ENCODE results near the gene TP73. TPM values are rescaled to one million over a fixed set of nuclear protein-coding genes. Genes with fewer than 3 reads are reported as not detected.

Gene TP73
- total RNA-seq, 1 experiment from 2014 or later, result 2.6 TPM

DNA sequence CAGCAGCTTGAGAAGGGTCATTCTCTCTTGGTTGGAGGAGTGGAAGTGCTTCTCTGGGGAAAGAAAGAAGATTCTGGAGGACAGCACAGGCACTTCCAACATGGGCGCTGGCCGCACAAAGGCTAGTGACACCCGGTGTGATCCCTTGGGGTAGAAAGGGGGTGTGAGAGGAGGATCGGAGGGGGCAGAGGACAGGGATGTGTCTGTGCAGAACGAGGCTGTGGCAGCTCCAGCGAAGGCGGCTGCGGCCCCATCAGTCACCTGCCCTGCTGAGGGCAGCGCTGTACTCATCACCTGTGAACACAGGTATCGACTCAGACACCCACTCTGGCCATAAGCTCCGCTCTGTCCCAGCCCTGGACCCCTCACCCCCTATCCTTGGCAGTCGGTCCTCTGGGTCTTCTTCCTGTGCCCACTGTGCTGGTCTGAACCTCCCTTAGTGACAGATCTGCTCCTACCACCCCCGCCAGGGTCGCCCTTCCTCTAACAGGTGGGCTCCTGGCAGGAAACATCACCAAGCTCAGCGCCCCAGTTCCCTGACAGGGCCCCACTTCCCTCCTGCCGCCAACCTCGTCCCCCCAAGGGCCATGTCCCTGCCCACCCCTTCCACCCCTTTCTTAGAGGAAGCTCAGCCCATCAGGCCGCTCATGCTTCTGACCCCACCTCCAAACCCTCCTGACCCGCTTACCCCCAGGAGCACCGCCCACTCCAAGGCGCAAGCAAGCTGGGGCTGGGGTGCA, 20.1 kb downstream of the TP73 start:
- no peaks in the 10 kb centered on the region for H3K9me3 ChIP-seq (ENCODE audit: low read length)
- intact Hi-C loops (cut with micrococcal nuclease), result no loop called here
- ChIA-PET POLR2A (ENCODE audit: unreplicated experiment) (no interaction called here), CTCF (no interaction called here)
- no peaks in the 10 kb centered on the region for H4K20me1 ChIP-seq (ENCODE audit: low read length)
- H3K79me2 ChIP-seq (ENCODE audit: low read length), result no peaks in the 10 kb centered on the region
- ATAC-seq, result no peak
- peaks cover 14% of the 10 kb centered on the region for H3K4me1 ChIP-seq (ENCODE audit: insufficient read depth, low read length)
- H3K9me2 ChIP-seq (replicated peaks; ENCODE audit: low read length), result no peaks in the 10 kb centered on the region
- H3K4me2 ChIP-seq (ENCODE audit: low read length), result no peak overlapping the region
- H3K36me3 ChIP-seq (ENCODE audit: low read depth, low read length), result no peaks in the 10 kb centered on the region
- H3F3A ChIP-seq (ENCODE audit: low read length, unreplicated experiment), result no peaks in the 10 kb centered on the region
- H2AFZ ChIP-seq (ENCODE audit: low read length), result no peak overlapping the region
- no peak for DNase-seq
- no peak overlapping the region for H3K9ac ChIP-seq (ENCODE audit: low read length)
- TF ChIP-seq, protein P1, sequence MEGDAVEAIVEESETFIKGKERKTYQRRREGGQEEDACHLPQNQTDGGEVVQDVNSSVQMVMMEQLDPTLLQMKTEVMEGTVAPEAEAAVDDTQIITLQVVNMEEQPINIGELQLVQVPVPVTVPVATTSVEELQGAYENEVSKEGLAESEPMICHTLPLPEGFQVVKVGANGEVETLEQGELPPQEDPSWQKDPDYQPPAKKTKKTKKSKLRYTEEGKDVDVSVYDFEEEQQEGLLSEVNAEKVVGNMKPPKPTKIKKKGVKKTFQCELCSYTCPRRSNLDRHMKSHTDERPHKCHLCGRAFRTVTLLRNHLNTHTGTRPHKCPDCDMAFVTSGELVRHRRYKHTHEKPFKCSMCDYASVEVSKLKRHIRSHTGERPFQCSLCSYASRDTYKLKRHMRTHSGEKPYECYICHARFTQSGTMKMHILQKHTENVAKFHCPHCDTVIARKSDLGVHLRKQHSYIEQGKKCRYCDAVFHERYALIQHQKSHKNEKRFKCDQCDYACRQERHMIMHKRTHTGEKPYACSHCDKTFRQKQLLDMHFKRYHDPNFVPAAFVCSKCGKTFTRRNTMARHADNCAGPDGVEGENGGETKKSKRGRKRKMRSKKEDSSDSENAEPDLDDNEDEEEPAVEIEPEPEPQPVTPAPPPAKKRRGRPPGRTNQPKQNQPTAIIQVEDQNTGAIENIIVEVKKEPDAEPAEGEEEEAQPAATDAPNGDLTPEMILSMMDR (conservative IDR thresholded peaks at IDR 0.05; ENCODE audit: low read depth, low read length), result no peak
- H3K27ac ChIP-seq (ENCODE audit: low read length), result no peak overlapping the region
- H3K27me3 ChIP-seq (ENCODE audit: low read length), result no peaks in the 10 kb centered on the region
- H3K4me3 ChIP-seq (ENCODE audit: low read length), result no peak overlapping the region
- no TSS peak for BruUV-seq (replicated peaks)

GRCh38 chr1:3672971-3673361, 20.6 kb downstream of the TP73 start:
- no peaks in the 10 kb centered on the region for H3K79me2 ChIP-seq (ENCODE audit: low read length)
- no peaks in the 10 kb centered on the region for H3F3A ChIP-seq (ENCODE audit: low read length, unreplicated experiment)
- TF ChIP-seq, protein P1 (conservative IDR thresholded peaks at IDR 0.05; ENCODE audit: low read depth, low read length), result no peak
- no peak for TF ChIP-seq EZH2phosphoT487 (IDR thresholded peaks at IDR 0.05; ENCODE audit: borderline replicate concordance, low read length)
- TF ChIP-seq EZH2 (IDR thresholded peaks at IDR 0.05; ENCODE audit: low read length, unreplicated experiment), result no peak
- ATAC-seq (no peak), DNase-seq (no peak)
- no peaks in the 10 kb centered on the region for H3K9me3 ChIP-seq (ENCODE audit: low read length)
- H3K4me2 ChIP-seq (ENCODE audit: low read length), result no peak overlapping the region
- no peaks in the 10 kb centered on the region for H3K27me3 ChIP-seq (ENCODE audit: low read length)
- no peaks in the 10 kb centered on the region for H3K36me3 ChIP-seq (ENCODE audit: low read depth, low read length)
- ChIA-PET CTCF (no interaction called here), POLR2A (ENCODE audit: unreplicated experiment) (no interaction called here)
- H3K9me2 ChIP-seq (replicated peaks; ENCODE audit: low read length), result no peaks in the 10 kb centered on the region
- no TSS peak for BruUV-seq (replicated peaks)
- H4K20me1 ChIP-seq (ENCODE audit: low read length), result no peaks in the 10 kb centered on the region
- no peak overlapping the region for H3K27ac ChIP-seq (ENCODE audit: low read length)
- H3K4me3 ChIP-seq (ENCODE audit: low read length), result no peak overlapping the region
- no peak overlapping the region for H2AFZ ChIP-seq (ENCODE audit: low read length)
- H3K9ac ChIP-seq (ENCODE audit: low read length), result no peak overlapping the region
- H3K4me1 ChIP-seq (ENCODE audit: insufficient read depth, low read length), result peaks cover 14% of the 10 kb centered on the region
- intact Hi-C loops (cut with micrococcal nuclease), result no loop called here

DNA sequence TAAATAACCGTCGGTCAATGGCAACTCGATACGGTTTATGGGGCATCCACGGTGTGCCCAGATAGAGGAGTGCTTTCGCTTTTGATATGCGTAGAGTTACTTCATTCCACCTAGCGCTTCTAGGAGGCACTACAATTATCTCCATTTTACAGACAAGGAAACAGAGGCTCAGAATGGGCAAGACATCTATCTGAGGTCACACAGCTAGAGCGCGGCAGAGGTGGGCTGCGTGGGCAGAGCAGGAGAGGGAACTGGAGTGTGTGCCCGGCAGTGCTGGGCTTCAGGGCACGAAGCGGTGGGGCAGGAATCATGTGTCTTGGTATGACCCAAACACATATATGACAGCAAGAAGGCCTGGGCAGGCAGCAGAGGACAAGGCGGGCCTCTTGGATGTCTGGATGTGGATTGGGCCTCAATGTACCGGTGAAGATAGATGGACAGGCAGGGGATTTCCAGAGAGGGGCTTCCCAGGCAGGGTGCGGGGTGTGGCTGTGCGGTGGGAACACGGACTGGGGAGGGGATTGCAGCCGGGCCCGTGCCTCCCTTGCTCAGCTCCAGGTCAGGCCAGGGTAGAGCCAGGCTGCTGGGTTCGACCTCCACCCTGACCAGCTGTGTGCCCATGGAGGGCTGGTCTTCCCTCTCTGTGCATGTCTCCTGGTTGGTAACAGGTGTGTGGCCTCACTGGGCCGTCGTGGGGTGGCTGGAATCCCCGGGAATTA, 21.2 kb downstream of the TP73 start:
- H3F3A ChIP-seq (ENCODE audit: low read length, unreplicated experiment), result no peaks in the 10 kb centered on the region
- intact Hi-C loops (cut with micrococcal nuclease), result no loop called here
- no peaks in the 10 kb centered on the region for H3K27me3 ChIP-seq (ENCODE audit: low read length)
- no peak overlapping the region for H3K4me2 ChIP-seq (ENCODE audit: low read length)
- H3K79me2 ChIP-seq (ENCODE audit: low read length), result no peaks in the 10 kb centered on the region
- H3K9me2 ChIP-seq (replicated peaks; ENCODE audit: low read length), result no peaks in the 10 kb centered on the region
- no peak overlapping the region for H3K9ac ChIP-seq (ENCODE audit: low read length)
- DNase-seq (no peak), ATAC-seq (no peak)
- H4K20me1 ChIP-seq (ENCODE audit: low read length), result no peaks in the 10 kb centered on the region
- no peak overlapping the region for H2AFZ ChIP-seq (ENCODE audit: low read length)
- TF ChIP-seq EZH2 (IDR thresholded peaks at IDR 0.05; ENCODE audit: low read length, unreplicated experiment), result no peak
- TF ChIP-seq, protein P1 (conservative IDR thresholded peaks at IDR 0.05; ENCODE audit: low read depth, low read length), result no peak
- ChIA-PET POLR2A (ENCODE audit: unreplicated experiment) (no interaction called here), CTCF (no interaction called here)
- H3K9me3 ChIP-seq (ENCODE audit: low read length), result no peaks in the 10 kb centered on the region
- no peak overlapping the region for H3K27ac ChIP-seq (ENCODE audit: low read length)
- no peaks in the 10 kb centered on the region for H3K36me3 ChIP-seq (ENCODE audit: low read depth, low read length)
- peaks cover 12% of the 10 kb centered on the region for H3K4me1 ChIP-seq (ENCODE audit: insufficient read depth, low read length)
- H3K4me3 ChIP-seq (ENCODE audit: low read length), result no peak overlapping the region
- no TSS peak for BruUV-seq (replicated peaks)

All from PC-3 (cell line).